B cell (primary cell): ENCODE results near the gene STRA8. TPM values are rescaled to one million over a fixed set of nuclear protein-coding genes. Genes with fewer than 3 reads are reported as not detected.

ENCODE experiments used
- ATAC-seq: fragments of 200-7000 bp; cut with Tn5 transposase; one replicate; pipeline ENCODE4 v1.10.0; 2021; ENCODE audit warnings: low read depth, mild to moderate bottlenecking, moderate number of reproducible peaks, moderate library complexity
- CTCF ChIA-PET: fragments of 350-600 bp; sonication (Branson Sonifier 250); formaldehyde crosslinking; loops from one replicate; lab custom pipeline; 2021; ENCODE audit warnings: antibody characterized with exemption, inconsistent platforms; lab: Charles Lee
- POLR2A ChIA-PET: fragments of 350-600 bp; sonication (Branson Sonifier 250); formaldehyde crosslinking; loops from one replicate; lab custom pipeline; 2021; ENCODE audit warnings: antibody characterized with exemption; lab: Charles Lee
- DNase-seq: peaks from one replicate; pipeline ENCODE4 v3.0.0; 2013
- H2AFZ ChIP-seq: 2 replicates; pipeline ENCODE4 v1.6.1; 2012; ENCODE audit warnings: mild to moderate bottlenecking, low read depth, low read length; ENCODE audit not compliant: insufficient read depth, poor library complexity, severe bottlenecking
- H3K27ac ChIP-seq, 2 donors: 1 replicate in 1 of 2; 2 replicates in 1 of 2; pipeline ENCODE4 v1.5.1; 2012 to 2013; ENCODE audit warnings: low read length in 2 of 2, mild to moderate bottlenecking in 2 of 2, moderate library complexity in 1 of 2
- H3K27me3 ChIP-seq, 4 experiments: fragments of 200-600 bp in 1 of 4; sonication (generic) in 1 of 4; replicated peaks in 1 of 4; 1 replicate in 2 of 4; 2 replicates in 2 of 4; pipeline versions ENCODE4 v1.6.1 to v1.7.0; 2013 to 2016; ENCODE audit warnings: low read length in 3 of 4, mild to moderate bottlenecking in 2 of 4, mixed read lengths in 1 of 4, moderate library complexity in 1 of 4; ENCODE audit not compliant: insufficient read depth in 4 of 4, control insufficient read depth in 3 of 4; ENCODE audit errors: control extremely low read depth in 1 of 4
- H3K36me3 ChIP-seq, 2 experiments: replicated peaks in 1 of 2; 1 replicate in 1 of 2; 2 replicates in 1 of 2; pipeline versions ENCODE4 v1.6.1 to v1.7.1; 2013; ENCODE audit warnings: low read length in 1 of 2; ENCODE audit not compliant: insufficient read depth in 2 of 2, control insufficient read depth in 1 of 2; ENCODE audit errors: control extremely low read depth in 1 of 2, extremely low read depth in 1 of 2
- H3K4me1 ChIP-seq, 2 donors: fragments of 200-600 bp in 1 of 2; sonication (generic) in 1 of 2; 1 replicate in 1 of 2; 2 replicates in 1 of 2; pipeline versions ENCODE4 v1.5.1 to v1.6.1; 2013 to 2017; ENCODE audit warnings: low read length in 2 of 2; ENCODE audit not compliant: control insufficient read depth in 2 of 2, insufficient read depth in 2 of 2
- H3K4me2 ChIP-seq: replicated peaks from 2 replicates; pipeline ENCODE3; 2012; ENCODE audit warnings: mild to moderate bottlenecking, low read depth, low read length; ENCODE audit not compliant: poor library complexity, severe bottlenecking
- H3K4me3 ChIP-seq, 5 experiments: fragments of 200-600 bp in 1 of 5; sonication (generic) in 1 of 5; 1 replicate in 3 of 5; 2 replicates in 2 of 5; pipeline versions ENCODE4 v1.5.1 to v1.7.0; 2011 to 2016; ENCODE audit warnings: low read length in 4 of 5, mild to moderate bottlenecking in 4 of 5, low read depth in 2 of 5, control low read depth in 1 of 5, moderate library complexity in 1 of 5; ENCODE audit not compliant: insufficient read depth in 1 of 5; ENCODE audit errors: control extremely low read depth in 1 of 5, extremely low read depth in 1 of 5
- H3K79me2 ChIP-seq: fragments of 200-600 bp; sonication (generic); one replicate; pipeline ENCODE4 v1.6.0; 2016; ENCODE audit warnings: low read length; ENCODE audit not compliant: control insufficient read depth, insufficient read depth
- H3K9ac ChIP-seq: fragments of 200-600 bp; sonication (generic); 2 replicates; pipeline ENCODE4 v1.6.1; 2017; ENCODE audit warnings: mild to moderate bottlenecking, low read length, moderate library complexity
- H3K9me3 ChIP-seq, 3 donors: one replicate each; pipeline versions ENCODE4 v1.6.1 to v1.7.1; 2013; ENCODE audit warnings: low read length in 2 of 3; ENCODE audit not compliant: control insufficient read depth in 2 of 3, insufficient read depth in 1 of 3; ENCODE audit errors: control extremely low read depth in 1 of 3
- H4K20me1 ChIP-seq: 2 replicates; pipeline ENCODE4 v1.6.0; 2012; ENCODE audit warnings: mild to moderate bottlenecking, low read length; ENCODE audit not compliant: insufficient read depth, control insufficient read depth, poor library complexity, severe bottlenecking
- H3K27ac Mint-ChIP-seq: one replicate; pipeline ENCODE4 v1.8.0; 2021; ENCODE audit warnings: mixed read lengths
- H3K27me3 Mint-ChIP-seq: one replicate; pipeline ENCODE4 v1.8.0; 2021; ENCODE audit warnings: mixed read lengths
- H3K4me1 Mint-ChIP-seq: one replicate; pipeline ENCODE4 v1.8.0; 2021; ENCODE audit warnings: mixed read lengths
- H3K4me3 Mint-ChIP-seq: one replicate; pipeline ENCODE4 v1.8.0; 2021; ENCODE audit warnings: mixed read lengths
- H3K9me3 Mint-ChIP-seq: one replicate; pipeline ENCODE4 v1.8.0; 2022; ENCODE audit warnings: mixed read lengths; ENCODE audit not compliant: insufficient read depth
- CTCF ChIP-seq: fragments of 200-600 bp; IDR thresholded peaks from one replicate; pipeline ENCODE4 v1.8.0; 2022; ENCODE audit warnings: antibody characterized with exemption, mild to moderate bottlenecking
- EZH2 ChIP-seq: IDR thresholded peaks from 2 replicates; pipeline ENCODE4 v1.6.1; 2012; ENCODE audit warnings: borderline replicate concordance, low read depth, mild to moderate bottlenecking, moderate library complexity, low read length; ENCODE audit not compliant: insufficient read depth, poor library complexity, severe bottlenecking
- WGBS: methylation state at CpG from one replicate; pipeline ENCODE4 v1.1.5; 2013; ENCODE audit warnings: missing lambda C conversion rate; ENCODE audit not compliant: insufficient coverage; 5-methylcytosine and 5-hydroxymethylcytosine counted together
- intact Hi-C: fragments of 100-400 bp; cut with micrococcal nuclease; formaldehyde crosslinking; loops from one replicate; pipeline ENCODE4 v1.10.0; 2022
- polyA plus RNA-seq: library from polyadenylated mRNA; depleted of rRNA; stranded (reverse); fragments of >200 nt; gene quantifications from 2 replicates; pipeline ENCODE4 v1.2.3, GENCODE V29; 2012
- total RNA-seq, 2 donors: library from RNA; stranded (reverse); fragments of 120-200 nt in 1 of 2; gene quantifications; 1 replicate in 1 of 2; 2 replicates in 1 of 2; pipeline versions ENCODE4 v1.2.3 to v1.2.4, GENCODE V29; 2013 to 2022

STRA8 gene
- total and polyA plus RNA-seq, 2 donors (not counting 1 experiment from before 2014, with no cell fraction given) = not detected

GRCh38 chr7:135234727-135235126, 1.1 kb downstream of the STRA8 start:
- Histone ChIP-seq H3K27ac (no peak overlapping the region), H2AFZ (no peak overlapping the region), H4K20me1 (no peaks in the 10 kb centered on the region), H3K4me3 (no peak overlapping the region), H3K36me3 (no peaks in the 10 kb centered on the region), H3K4me1 (peaks cover 25 to 37% of the 10 kb centered on the region in 2 donors), H3K27me3 (peaks cover 0 to 7% (median 0%) of the 10 kb centered on the region in 4 experiments), H3K4me2 (no peak overlapping the region), H3K79me2 (no peaks in the 10 kb centered on the region), H3K9ac (no peak overlapping the region), H3K9me3 (peaks cover 0 to 19% (median 0%) of the 10 kb centered on the region in 3 donors)
- CTCF ChIA-PET = no interaction called here
- 85% methylated on average over 2 of the region's 4 CpGs for WGBS
- POLR2A ChIA-PET = no interaction called here
- no peak for DNase-seq
- Mint-ChIP-seq H3K4me3 (no peak overlapping the region), H3K27me3 (peaks cover 10% of the 10 kb centered on the region), H3K27ac (no peak overlapping the region), H3K4me1 (peaks cover 24% of the 10 kb centered on the region), H3K9me3 (no peaks in the 10 kb centered on the region)
- no peak for TF ChIP-seq CTCF
- TF ChIP-seq EZH2 = no peak
- no peak for ATAC-seq
- intact Hi-C loops = no loop called here

- no peak for DNase-seq
- H3K4me2 ChIP-seq = no peak overlapping the region
- H4K20me1 ChIP-seq = no peaks in the 10 kb centered on the region
- no peak overlapping the region for H3K27ac ChIP-seq
- peaks cover 0 to 7% (median under 1%) of the 10 kb centered on the region in 4 experiments for H3K27me3 ChIP-seq
- Mint-ChIP-seq H3K4me3 (no peak overlapping the region), H3K9me3 (no peaks in the 10 kb centered on the region), H3K27ac (no peak overlapping the region), H3K4me1 (peaks cover 29% of the 10 kb centered on the region), H3K27me3 (peaks cover 14% of the 10 kb centered on the region)
- no peak for TF ChIP-seq EZH2
- TF ChIP-seq CTCF = no peak
- no peaks in the 10 kb centered on the region for H3K79me2 ChIP-seq
- intact Hi-C loops = no loop called here
- no peaks in the 10 kb centered on the region for H3K36me3 ChIP-seq
- H3K9me3 ChIP-seq = peaks cover 0 to 19% (median 0%) of the 10 kb centered on the region in 3 donors
- peaks cover 25 to 37% of the 10 kb centered on the region in 2 donors for H3K4me1 ChIP-seq
- WGBS = 64% methylated on average over 2 of the region's 5 CpGs
- CTCF ChIA-PET = interaction anchor here (1.3 kb wide), 1 partner anchor 803 kb away, joined by 4 read pairs; no protein-coding TSS in a partner anchor
- no peak overlapping the region for H2AFZ ChIP-seq
- ATAC-seq = no peak
- no peak overlapping the region for H3K9ac ChIP-seq
- POLR2A ChIA-PET = interaction anchor here (0.6 kb wide), 1 partner anchor 21 kb away, joined by 5 read pairs; no protein-coding TSS in a partner anchor
- H3K4me3 ChIP-seq = no peak overlapping the region
Observed at GRCh38 chr7:135235841-135236240, 2.2 kb downstream of the STRA8 start.
